ENCODE data around the gene NCBP2L.

The NCBP2L gene

DNA sequence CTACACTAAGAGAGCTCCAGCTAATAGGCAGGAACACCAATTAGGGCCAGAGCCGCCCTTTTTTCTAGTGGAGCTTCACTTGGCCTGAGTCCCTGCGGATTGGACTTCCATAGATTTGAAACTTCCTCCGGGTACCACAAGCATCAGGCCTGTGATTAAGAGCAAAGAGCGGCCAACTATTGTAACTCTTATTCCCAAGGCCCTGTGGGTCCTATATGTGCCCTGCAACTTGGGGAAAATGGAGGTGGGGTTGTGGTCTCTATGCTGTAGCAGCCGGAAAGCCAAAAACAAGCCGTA lies at the start of gene NCBP2L:
NCBP2L (plus strand) TSS at position 198 of the 297 bp plus-strand sequence. CDS start 16,488 bp downstream, outside the sequence.
- no peak for DNase-seq

DNA sequence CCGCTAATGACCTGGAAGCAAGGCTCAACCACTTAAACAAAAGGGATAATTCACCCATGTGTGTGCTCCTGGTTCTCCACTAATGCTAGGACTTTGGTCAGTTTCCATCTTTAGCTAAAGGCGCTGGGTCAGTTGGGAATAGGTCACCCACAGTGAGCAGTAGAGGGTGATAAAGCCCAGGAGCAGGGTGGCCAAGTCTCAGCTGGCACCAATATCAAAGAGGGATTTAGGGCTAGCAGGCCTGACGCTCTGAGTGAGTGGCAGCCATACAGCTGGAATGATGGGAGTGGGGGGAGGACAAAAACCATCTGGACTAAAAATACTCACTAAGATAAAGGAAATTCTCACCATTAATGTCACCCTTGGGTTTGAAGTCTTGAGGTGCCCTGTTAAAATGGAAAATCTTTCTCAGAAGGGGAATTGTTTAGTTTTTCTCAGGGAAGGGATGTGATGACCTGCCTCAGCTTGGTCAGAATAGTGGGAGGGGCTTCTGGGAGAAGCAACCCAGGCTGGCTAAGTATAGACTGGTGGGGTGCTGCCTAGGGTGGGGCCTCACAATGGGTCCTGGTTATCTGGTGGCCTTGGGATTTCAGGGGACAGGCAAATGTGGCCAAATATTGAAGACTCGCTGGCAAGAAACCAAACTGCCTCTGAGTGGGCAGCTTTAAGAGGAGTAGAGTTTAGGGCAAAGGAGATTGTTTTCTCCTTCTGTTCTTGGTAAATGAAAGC lies 49.0 kb upstream of the NCBP2L start:
- no peak for DNase-seq

DNA sequence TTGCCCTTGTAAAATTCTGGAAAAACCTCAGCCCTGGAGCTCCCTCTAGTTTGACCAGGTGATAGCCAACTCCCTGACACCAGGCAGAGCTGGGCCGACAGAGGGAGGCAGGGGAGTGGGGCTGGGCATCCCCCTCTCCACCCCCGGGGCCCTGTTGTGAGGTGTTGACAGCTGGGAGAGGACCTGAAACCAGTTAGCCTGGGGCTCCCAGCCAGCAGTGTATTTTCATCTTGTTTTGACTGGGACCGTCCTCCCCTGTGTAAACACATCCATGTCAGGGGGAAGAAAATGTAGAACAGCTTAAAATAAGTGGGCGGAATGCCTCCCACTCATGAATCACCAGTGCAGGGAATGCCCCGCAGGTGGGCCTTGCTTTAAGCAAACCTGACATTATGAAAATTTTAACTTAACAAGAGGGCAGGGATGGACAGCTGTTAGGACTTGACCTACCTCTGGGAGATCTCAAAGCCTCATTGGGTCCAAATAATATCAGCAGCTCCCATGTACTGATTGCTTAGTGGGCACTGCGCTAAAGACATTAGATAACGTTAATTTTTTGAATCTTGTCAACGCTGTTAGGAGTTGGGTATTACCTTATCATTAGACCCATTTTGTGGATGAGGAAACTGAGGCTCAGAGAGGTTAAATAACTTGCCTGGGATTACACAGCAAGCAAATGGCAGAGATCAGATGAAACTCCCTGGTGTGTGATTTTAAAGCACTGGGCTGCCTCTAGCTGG lies 47.8 kb upstream of the NCBP2L start:
- no peak for DNase-seq

DNA sequence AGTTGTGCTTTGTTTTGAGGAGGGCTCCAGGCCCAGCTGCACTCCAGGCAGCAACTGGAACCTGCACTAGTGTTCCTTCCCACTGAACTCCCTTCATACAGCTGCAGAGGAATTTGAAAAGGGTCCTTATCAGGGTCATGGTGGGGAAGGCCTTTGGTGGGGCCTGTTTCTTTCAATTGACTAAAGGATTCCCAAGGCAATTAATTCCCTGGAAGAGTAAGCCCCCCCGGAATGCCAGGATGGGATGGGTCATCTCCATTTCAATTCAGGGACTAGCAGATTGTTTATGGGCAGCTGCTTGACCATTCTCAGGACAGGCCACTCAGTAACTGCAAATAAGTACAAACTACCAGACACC lies 47.3 kb upstream of the NCBP2L start:
- DNase-seq: no peak

DNA sequence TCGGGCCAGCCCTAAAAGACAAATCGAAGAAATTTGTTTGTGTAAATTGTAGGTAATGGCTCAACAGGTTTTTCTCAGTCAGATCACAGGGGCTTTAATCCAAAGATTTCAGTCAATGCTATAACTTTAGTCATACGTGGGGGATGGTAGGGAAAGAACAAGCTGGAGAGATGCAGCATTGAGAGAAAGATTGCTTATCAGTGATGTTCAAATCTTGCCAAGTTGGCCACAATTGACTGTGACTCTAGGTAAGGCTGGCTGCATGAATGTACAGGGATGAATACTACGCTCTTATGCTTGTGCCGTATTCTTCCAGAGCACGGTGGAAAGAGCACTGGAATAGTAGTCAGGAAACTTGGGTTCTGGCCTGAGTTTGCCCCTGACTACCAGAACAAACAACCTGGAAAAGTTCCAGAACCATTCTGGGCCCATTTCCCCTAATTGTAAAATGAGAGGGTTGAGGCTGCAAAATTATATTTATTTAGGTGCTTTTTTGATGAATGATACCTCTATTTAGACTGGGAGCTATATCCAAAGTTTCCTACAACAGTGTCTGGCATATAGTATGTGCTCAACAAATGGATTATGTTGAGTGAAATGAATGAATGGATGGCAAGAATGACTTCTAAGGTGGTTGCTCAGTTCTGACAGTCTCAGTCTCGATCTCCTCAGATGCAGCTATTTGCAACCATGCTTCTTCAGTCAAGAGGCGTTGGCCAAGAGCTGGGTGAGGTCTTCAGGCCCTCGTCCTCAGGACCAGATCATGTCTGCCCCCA lies 46.4 kb upstream of the NCBP2L start:
- DNase-seq: no peak

DNA sequence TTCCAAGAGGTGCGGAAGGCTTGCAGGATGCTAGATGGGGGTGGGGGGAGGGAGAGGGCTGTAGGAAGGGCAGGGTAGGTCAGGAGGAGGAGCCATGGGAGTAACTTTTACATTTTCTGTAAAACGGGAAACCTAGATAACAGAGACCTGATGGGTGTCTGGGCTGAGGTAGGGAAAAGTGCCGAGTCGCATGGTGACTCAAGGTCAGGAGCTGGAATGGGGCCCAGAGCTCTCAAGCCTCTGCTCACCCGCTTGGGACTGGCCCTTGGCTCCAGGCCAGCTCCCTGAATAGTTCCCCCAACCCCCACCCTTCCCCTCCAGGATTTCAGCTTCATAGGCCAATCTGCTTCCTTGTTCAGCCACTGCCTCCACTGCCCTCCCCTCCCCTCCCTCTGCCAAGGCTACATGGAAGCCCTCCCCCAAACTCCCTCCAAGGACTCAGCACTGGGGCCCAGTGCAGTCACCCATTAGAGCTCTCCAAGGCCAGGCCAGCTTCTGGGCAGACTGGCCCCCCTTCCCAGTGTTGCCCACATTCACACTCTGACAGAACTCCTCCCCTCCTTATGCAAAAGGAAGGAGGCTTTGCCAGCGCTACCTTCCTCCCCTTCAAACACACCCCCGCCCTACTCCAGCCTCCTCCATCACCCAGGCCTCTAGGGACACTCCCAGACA lies 45.6 kb upstream of the NCBP2L start:
- DNase-seq: peak; percentile 72

DNA sequence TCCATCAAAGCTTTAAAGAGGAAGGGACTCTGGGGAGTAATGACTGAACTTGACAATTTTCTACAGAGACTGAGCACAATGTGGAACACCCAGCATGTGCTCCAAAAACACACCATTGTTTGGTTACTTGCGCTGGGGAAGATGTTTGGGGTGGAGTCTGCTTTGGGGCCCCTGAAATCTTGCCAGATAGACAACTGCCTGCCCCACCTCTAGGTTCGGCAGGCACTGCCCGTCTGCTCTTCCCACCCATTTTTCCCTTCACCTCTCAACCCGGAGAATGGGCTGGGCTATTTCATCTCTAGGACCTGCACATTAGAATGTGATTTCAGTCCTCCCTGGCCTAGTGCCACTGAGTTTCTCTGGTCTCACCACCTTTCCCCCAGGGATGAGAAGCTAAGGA lies 43.8 kb upstream of the NCBP2L start:
- no peak for DNase-seq

DNA sequence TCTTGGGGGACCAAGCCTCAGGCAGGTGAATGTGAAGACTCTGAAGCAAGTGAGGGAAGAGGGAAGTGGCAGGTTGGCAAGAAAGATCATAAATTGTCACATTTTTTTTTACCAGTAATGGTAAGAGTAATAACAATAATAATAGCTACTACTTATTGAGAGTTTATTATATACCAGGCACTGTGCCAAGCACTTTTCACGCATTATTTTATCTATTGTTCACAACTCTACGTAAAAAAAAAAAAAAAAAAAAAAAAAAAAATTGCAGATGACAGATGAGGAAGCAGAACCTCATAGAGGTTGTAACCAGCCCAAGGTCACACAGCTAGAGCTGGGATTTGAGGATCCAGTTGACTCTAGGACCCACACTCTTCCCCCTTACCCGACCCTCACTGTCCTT lies 42.9 kb upstream of the NCBP2L start:
- DNase-seq: no peak

DNA sequence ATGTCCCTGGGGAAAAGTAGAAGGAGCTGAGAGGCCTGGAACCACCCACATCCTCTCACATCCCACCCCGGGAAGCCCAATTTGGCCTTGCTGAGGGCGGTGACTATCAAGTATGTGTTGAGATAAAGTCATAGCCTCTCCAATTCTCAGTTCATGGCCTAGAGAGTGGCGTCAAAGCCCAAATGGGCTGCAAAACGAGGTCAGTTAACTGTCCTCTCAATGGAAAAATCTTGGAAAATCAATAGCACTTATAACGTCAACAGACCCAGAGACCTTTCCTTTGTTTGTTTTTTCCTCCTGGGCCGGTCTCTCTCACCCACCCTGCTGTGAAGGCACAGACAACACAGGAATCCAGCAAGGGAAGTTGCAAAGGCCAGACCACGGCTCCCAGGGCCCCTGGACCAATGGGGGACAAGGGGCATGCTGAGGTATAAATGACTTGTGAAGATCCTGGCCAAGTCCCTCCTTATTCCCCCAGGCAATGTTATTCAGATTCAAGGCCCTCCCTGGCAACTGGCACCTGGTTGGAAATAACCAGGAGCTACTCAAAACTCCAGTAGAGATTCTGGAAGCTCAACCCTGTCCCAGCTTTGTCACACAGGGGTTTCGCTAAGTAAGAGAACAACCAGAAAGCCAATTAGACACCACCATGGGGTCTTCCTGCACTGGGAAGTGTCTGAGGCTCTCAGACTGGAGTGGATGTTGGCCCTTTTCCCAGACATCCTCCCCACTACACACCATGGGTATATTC lies 40.6 kb upstream of the NCBP2L start:
- no peak for DNase-seq

DNA sequence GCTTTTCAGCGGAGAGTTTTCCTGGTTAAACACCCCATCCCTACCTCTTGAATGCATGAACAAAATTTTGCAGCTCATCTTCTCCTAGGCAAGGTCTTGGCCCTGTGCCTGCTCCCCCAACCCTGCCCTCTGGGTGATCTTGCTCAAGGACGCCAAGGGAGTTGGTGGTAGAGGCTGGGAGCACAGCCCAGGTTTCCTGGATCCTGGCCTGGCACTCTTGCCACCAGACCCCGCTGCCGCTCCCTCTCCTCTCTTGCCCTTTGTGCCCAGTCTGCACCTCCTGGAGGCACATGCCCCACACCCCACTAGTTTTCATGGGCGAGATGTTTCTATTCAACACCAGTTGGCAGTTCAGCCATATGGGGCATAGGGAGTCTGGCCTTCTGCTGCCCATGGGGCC lies 39.3 kb upstream of the NCBP2L start:
- no peak for DNase-seq

DNA sequence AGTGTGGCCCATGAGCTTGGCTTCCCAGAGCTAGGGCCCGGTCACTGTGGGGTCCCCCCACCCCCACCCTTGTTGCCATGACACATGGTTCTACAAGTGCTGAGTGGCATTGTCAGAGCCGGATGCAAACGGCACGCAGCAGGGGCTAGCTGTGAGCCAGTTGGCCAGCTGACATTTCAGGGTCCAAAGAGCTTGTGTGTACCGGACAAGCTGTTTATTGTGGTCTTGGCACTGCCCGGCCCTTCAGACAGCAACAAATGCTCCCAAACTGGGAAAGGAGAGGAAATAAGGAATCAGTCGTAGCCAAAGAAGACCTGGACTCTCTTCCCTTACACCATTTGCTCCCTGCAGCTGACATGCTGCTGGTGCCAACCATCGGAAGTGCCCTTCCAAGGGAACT lies 38.8 kb upstream of the NCBP2L start:
- no peak for DNase-seq

DNA sequence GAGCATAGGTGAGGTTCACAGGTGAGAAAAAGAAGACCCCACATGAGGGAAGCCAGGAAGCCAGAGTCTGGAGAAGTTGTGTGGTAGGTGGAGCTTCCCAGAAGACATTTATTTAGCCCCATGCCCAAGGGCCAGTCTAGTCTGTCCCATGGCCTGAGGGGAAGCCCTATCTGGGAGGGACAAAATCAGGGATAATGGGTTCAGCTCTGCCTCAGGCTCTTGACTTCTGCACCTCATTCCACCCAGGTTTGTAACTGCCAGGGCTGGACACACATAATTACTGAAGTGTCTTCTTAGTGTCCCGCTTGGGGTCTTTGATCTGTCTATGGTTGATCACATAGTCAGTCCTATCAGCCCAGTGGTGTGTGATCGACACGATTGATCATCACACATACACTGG lies 38.0 kb upstream of the NCBP2L start:
- no peak for DNase-seq

DNA sequence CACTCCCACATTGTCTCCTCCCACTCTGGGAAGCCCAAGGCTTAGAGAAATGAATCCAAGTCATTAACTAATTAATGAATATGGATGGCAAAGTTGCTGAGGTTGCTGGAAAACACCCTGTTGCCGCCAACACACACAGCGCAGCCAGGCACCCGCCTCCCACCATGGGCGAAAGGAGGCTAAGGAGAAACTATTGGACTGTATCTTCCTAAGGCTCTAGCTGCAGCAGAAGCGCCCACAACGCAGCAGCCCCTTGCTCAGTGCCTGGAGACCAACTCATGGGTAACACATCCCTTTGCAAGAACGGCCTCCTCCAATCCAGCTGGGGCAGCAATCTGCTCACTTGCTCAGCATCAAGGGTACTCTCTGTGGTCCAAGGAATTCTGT lies 36.1 kb upstream of the NCBP2L start:
- no peak for DNase-seq

DNA sequence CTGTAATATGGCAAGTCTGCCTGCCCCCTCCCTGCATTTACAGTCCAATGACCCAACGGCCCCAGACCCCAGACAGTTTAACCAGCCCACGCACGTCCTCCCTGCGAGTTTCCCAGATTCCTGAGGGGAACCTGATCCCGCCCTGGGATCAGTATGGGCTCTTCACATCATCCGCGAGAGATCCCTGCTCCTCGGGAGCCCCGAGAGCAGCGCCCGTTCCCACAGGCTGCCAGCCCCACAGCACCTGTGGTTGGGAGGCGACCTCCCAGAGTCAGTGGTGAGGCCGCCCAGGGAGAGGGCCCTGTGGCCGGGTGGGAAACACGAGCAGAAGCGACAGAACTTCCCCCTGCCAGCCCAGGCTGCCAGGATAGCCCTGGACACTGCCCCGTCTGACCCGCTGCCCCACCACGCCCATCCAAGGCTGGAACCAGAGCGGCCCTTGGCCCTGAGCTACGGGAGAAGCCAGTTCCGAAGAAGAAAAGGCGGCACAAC lies 34.8 kb upstream of the NCBP2L start:
- DNase-seq: no peak

DNA sequence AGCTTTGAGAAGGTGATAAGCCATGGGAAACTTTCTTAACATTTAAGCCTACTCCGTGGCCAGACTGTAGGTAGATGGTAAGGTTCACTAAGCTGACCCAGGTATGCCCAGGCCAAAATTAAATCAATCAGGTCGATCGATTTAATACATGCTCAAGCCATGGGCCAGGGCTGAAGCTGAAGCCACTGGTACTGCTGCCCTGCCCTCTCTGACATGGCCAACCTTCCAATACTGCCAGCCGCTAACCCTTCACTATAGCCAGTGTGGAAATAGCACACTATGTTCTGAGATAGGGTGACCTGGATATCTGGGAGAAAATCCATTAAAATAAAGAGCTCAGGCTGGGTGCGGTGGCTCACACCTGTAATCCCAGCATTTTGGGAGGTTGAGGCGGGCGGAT lies 33.5 kb upstream of the NCBP2L start:
- DNase-seq: no peak

DNA sequence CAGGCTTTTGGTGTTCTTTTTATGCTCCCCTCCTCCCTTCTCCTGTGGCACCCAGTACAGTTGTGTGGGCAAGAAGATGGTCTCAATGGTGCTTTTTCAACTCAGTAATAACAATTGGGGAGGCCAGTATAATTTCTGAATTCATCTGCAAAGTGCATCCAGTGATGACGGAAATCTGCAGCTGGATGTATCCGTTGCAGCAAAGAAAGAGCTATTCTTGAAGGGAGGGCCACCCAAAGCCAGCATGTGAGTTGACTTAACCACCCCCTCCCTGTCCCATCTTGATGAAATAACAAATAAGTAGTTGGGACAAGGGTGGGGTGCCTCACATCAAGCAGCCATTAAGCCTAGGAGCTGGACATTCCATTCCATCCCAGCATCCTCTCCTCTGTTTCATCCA lies 32.7 kb upstream of the NCBP2L start:
- DNase-seq: no peak

DNA sequence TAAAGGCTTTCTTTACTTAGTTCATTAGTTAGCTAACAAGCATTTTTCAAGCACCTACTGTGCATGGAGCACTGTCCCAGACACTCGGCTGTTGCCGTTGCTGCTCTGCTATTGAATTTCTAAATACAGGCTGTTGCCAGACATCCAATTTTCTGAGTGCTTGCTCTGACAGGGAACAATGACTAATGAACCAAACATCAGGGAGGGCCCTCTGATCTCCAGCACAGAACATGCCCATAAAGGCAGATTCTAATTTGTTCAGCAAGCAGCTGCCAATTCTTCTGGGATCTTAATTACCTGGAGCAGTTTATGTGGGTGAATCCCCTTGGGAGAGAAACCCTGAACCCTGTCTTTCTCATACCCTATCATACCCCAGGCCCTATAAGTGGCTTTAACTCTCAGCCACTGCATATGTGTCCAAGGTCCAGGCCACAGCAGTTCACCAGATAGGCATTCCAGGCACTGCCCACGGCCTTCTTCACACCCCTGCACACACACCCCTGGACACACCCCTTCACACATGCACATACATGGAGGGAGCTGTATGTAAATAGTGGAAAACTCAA lies 29.9 kb upstream of the NCBP2L start:
- no peak for DNase-seq

DNA sequence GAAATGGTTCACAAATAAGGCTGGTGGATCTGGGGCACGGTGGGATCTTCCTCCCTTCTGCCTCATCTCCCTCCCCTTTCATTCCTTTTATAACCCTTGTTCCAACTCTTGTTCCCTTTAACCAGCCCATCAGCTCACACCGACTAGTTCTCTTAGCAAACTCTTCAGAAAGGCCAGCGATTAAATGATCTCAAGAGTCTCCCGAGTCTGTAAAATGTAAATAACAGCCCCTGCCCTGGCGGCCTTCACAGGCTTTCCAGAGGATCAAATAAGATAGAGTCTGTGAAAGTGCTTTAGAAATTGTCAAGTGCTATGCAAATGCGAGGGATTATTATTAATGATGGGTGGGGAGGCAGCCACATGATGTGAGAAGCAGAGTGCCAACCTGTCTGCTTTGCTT lies 29.0 kb upstream of the NCBP2L start:
- DNase-seq: no peak

DNA sequence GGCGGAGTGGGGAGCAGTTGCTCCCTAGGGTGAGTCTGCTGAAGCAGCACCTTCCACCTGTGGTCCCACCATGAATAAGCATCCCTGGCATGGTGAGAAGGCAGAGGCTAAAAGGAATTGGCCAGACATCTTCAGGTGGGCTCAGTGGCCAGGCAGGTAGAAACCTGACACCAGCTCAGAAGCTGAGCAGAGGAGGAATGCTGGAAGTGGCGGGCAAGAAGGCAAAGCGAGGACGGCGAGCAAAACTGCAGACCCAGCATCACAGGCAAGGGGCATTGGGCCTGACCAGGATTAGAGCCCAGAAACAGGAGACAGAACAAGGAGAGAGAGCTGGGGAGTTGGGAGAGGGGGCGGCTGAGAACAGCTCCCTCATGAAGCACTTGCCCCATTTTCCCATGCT lies 27.3 kb upstream of the NCBP2L start:
- DNase-seq: no peak

DNA sequence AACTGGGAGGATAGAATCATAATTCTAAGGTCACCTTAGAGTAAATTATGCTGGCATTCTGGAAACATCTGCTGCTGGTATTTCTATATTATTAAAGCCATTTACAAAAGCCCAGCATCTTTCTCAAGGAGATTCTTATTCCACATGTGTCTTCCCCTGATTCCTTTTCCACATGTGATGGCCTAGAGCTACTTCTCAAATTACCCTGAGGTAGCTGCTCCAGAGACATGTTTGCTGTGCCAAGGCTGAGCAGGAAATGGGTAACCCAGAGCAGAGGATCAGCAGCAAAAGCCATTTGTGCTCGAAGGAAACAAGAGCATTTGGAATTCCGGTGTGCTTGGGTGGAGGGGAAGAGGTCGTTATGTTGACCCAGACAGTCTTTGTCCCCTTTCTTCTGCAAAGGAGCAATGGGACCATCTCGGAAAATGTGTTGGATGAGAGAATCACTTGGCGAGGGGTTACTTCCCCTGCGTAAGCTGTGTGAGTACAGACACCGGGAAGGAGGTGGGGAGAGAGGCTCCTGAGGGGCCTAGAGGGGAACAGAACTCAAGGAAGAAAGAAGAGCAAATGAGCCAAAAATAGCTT lies 26.6 kb upstream of the NCBP2L start:
- DNase-seq: peak; percentile 72

DNA sequence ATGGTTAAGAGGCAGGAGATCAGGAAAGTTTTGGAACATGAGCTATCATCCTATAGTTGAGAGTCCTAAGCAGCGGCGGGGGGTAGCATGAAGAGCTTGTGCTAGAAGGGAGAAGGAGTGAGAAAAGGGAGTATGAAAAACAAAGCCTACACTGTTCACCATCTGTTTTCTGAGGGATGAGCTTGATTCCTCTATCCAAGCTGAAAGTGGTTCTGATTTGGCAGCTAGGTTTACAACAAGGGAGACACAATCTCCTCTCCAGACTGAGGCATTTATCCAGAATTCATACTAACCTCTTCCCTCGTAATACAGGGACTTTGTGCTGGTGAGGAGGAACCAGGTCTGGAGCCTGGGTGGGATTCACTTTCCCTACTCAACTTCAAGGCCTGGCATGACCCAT lies 25.5 kb upstream of the NCBP2L start:
- DNase-seq: no peak

DNA sequence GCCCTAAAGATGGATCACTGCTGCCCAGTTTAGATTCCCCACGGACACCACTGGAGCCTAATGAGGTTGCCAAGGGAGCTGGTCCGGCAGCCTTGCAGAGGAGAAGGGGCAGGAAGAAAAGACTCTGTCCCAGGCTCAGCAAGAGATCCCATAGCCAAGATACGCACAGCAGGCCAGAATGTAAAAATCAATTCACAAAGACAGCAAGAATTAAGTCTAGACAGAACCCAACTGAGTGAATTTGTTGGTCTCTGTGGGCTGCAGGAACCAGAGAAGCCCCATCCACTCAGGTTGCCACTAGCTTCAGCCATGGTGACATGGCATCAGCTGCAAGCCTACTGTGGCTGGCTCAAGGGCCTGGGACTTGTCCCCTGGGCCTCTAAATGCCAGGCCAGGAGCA lies 24.8 kb upstream of the NCBP2L start:
- no peak for DNase-seq

Measured in femur (tissue), 1 donor.